ENCODE measurements around the gene MYO5B. TPM values are rescaled to one million over a fixed set of nuclear protein-coding genes. Genes with fewer than 3 reads are reported as not detected.

The MYO5B gene
- total RNA-seq, 1 experiment from 2014 or later: 32.1 TPM

GRCh38 chr18:50034029-50034428, 160.9 kb downstream of the MYO5B start:
- H3K4me3 ChIP-seq (replicated peaks in 1 of 2; ENCODE audit: low read depth in 1 of 2, low read length in 2 of 2): no peak overlapping the region
- no peaks in the 10 kb centered on the region for H3K9me3 ChIP-seq (ENCODE audit: control insufficient read depth in 1 of 2, insufficient read depth in 1 of 2, low read depth in 1 of 2, low read length in 2 of 2)
- no peaks in the 10 kb centered on the region for H3K27me3 ChIP-seq (ENCODE audit: insufficient read depth, low read length)
- intact Hi-C loops (cut with micrococcal nuclease): no loop called here
- no peak overlapping the region for H3K4me2 ChIP-seq (ENCODE audit: low read length)
- no peak overlapping the region for H3K27ac ChIP-seq (ENCODE audit: low read depth, low read length)
- no peaks in the 10 kb centered on the region for H3K36me3 ChIP-seq (ENCODE audit: control insufficient read depth in 1 of 2, insufficient read depth in 2 of 2, low read length in 2 of 2)
- peaks cover 6 to 10% of the 10 kb centered on the region in 2 experiments for H3K4me1 ChIP-seq (ENCODE audit: control insufficient read depth in 1 of 2, insufficient read depth in 2 of 2, low read length in 2 of 2)
- ChIA-PET CTCF (no interaction called here), POLR2A (no interaction called here), RAD21 (ENCODE audit: low non-redundant PET in 1 of 2, low total read pairs in 2 of 2, uncharacterized antibody in 2 of 2, unreplicated experiment in 2 of 2) (no interaction called here)
- no peak for ATAC-seq
- no peak for DNase-seq (ENCODE audit: low read depth, low spot score)
- H3K9ac ChIP-seq (ENCODE audit: low read length): no peak overlapping the region
- H3K79me2 ChIP-seq (ENCODE audit: insufficient read depth, low read length): no peaks in the 10 kb centered on the region
- no peak overlapping the region for H2AFZ ChIP-seq (ENCODE audit: low read depth, low read length, poor library complexity, severe bottlenecking)
- no TSS peak for BruUV-seq (replicated peaks)
- TF ChIP-seq CBX3 (IDR thresholded peaks at IDR 0.05; ENCODE audit: low read depth) (no peak), EZH2 (IDR thresholded peaks at IDR 0.05) (no peak), SIN3A (IDR thresholded peaks at IDR 0.05; ENCODE audit: low read depth) (no peak), MAX (IDR thresholded peaks at IDR 0.05) (no peak), ZBTB33 (IDR thresholded peaks at IDR 0.05; ENCODE audit: extremely low read depth, insufficient replicate concordance, low read length) (no peak), SRF (IDR thresholded peaks at IDR 0.05; ENCODE audit: low read depth) (no peak), CEBPB (IDR thresholded peaks at IDR 0.05; ENCODE audit: low read depth) (no peak), CTCF (IDR thresholded peaks at IDR 0.05 in 2 of 3, conservative IDR thresholded peaks at IDR 0.05 in 1 of 3; ENCODE audit: borderline replicate concordance in 1 of 3, insufficient read depth in 1 of 3, low read depth in 2 of 3, low read length in 2 of 3) (no peak), REST (IDR thresholded peaks at IDR 0.05; ENCODE audit: low read depth) (no peak), EZH2phosphoT487 (IDR thresholded peaks at IDR 0.05; ENCODE audit: borderline replicate concordance) (no peak)
- no peaks in the 10 kb centered on the region for H3K9me2 ChIP-seq (ENCODE audit: insufficient read depth)
- no peaks in the 10 kb centered on the region for H4K20me1 ChIP-seq (ENCODE audit: insufficient read depth)
